SK-N-MC (cell line): ENCODE measurements around the gene ERICH2.

Source experiments
- EZH2 ChIP-seq: fragments of 200-600 bp; sonication (generic); IDR thresholded peaks from one replicate; pipeline ENCODE4 v1.6.1; 2017; ENCODE audit warnings: antibody characterized with exemption
- FOXP2 ChIP-seq: optimal IDR thresholded peaks from 2 replicates; pipeline ENCODE3; 2011; ENCODE audit warnings: mild to moderate bottlenecking, moderate library complexity; ENCODE audit not compliant: insufficient read depth; ENCODE audit errors: extremely low read length, control extremely low read depth
- POLR2AphosphoS5 ChIP-seq: IDR thresholded peaks from 2 replicates; pipeline ENCODE4 v1.6.1; 2012; ENCODE audit warnings: mild to moderate bottlenecking, low read depth, low read length, borderline replicate concordance

DNA sequence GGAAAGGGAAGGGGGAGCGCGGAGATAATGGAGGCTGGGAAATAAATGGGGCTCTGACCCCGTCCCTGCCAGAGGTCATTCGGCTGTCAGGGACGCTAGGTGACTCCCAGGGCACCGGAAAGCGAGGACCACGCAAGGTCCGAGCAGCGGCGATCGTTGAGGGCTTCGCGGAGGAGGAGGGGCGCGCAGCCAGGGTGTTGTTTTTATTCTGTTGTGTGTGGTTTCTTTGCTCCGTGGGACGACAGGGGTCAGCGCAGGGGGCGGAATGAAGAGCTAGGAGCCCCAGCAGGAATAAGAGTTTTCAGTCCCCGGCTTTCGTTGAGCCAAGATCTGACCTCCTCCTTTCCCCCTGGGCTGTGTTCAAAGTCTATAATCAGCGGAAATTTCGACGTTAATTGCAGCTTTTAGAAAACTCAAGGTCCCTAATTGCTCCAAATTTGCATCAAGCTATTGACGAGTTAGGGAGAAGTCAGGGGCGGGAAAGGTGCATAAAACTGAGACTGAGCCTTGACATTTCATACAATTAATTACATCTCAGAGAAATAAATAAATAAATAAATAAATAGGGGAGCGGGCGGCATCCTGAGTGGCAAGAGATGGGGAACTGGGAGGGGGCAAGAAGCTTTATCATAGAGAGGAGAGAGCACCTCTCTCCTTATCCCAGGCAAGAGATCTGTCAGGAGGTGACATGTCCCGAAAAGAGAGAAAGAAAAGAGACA, 48.7 kb downstream of the ERICH2 start:
- no peak for TF ChIP-seq EZH2
- no peak for TF ChIP-seq POLR2AphosphoS5
- no peak for TF ChIP-seq FOXP2
